ENCODE measurements around the gene CKMT2. TPM values are rescaled to one million over a fixed set of nuclear protein-coding genes. Genes with fewer than 3 reads are reported as not detected.

CKMT2 gene
- total and polyA plus RNA-seq, 2 experiments from 2014 or later: not detected

- TF ChIP-seq EZH2phosphoT487 (IDR thresholded peaks at IDR 0.05; ENCODE audit: insufficient read depth, low read depth): no peak
- no peak for TF ChIP-seq EZH2 (IDR thresholded peaks at IDR 0.05; ENCODE audit: insufficient read depth, poor library complexity, severe bottlenecking)
- Histone ChIP-seq H3K9me3 (ENCODE audit: low read depth) (no peaks in the 10 kb centered on the region), H3K27ac (no peak overlapping the region), H3F3A (ENCODE audit: insufficient read depth) (0 out of 2 replicates have a peak, but pooled peaks cover 3% of the 10 kb centered on the region), H3K4me1 (ENCODE audit: insufficient read depth) (peaks cover 13% of the 10 kb centered on the region), H3K9me2 (ENCODE audit: insufficient read depth) (no peaks in the 10 kb centered on the region), H3K79me2 (ENCODE audit: insufficient read depth) (peaks cover 64% of the 10 kb centered on the region), H2AFZ (no peak overlapping the region), H4K20me1 (ENCODE audit: insufficient read depth) (no peaks in the 10 kb centered on the region), H3K36me3 (ENCODE audit: low read depth) (no peaks in the 10 kb centered on the region), H3K9ac (no peak overlapping the region), H3K4me2 (ENCODE audit: unreplicated experiment) (no peak overlapping the region), H3K4me3 (no peak overlapping the region), H3K27me3 (replicated peaks; ENCODE audit: insufficient read depth) (no peaks in the 10 kb centered on the region)
- 85% methylated on average over 4 of the region's 4 CpGs for WGBS, 2 experiments (ENCODE audit: low coverage in 1 of 2, low lambda C conversion rate in 2 of 2, missing lambda C conversion rate in 2 of 2)
- in situ Hi-C loops (cut with MboI): no loop called here
- no peak for DNase-seq
Observed at GRCh38 chr5:81297531-81297930, 64.4 kb downstream of the CKMT2 start.

- no peak for DNase-seq
- Histone ChIP-seq H3K4me1 (ENCODE audit: insufficient read depth) (peaks cover 30% of the 10 kb centered on the region), H3K4me3 (peak overlapping the region; percentile 92), H4K20me1 (ENCODE audit: insufficient read depth) (no peaks in the 10 kb centered on the region), H3K36me3 (ENCODE audit: low read depth) (peaks cover 5% of the 10 kb centered on the region; the same call in 1 of the 2 replicates), H3K9ac (peak overlapping the region; percentile 96), H3K79me2 (ENCODE audit: insufficient read depth) (peaks cover 69% of the 10 kb centered on the region), H3K9me2 (ENCODE audit: insufficient read depth) (no peaks in the 10 kb centered on the region), H2AFZ (peak overlapping the region; percentile 99), H3K9me3 (ENCODE audit: low read depth) (no peaks in the 10 kb centered on the region), H3F3A (ENCODE audit: insufficient read depth) (peaks cover 11% of the 10 kb centered on the region; the same call in 1 of the 2 replicates), H3K27me3 (replicated peaks; ENCODE audit: insufficient read depth) (no peaks in the 10 kb centered on the region), H3K4me2 (ENCODE audit: unreplicated experiment) (peak overlapping the region; percentile 97), H3K27ac (peak overlapping the region; percentile 86)
- TF ChIP-seq EZH2 (IDR thresholded peaks at IDR 0.05; ENCODE audit: insufficient read depth, poor library complexity, severe bottlenecking): no peak
- TF ChIP-seq EZH2phosphoT487 (IDR thresholded peaks at IDR 0.05; ENCODE audit: insufficient read depth, low read depth): no peak
- in situ Hi-C loops (cut with MboI): no loop called here
- 0% methylated on average over 2 of the region's 2 CpGs for WGBS, 2 experiments (ENCODE audit: low coverage in 1 of 2, low lambda C conversion rate in 2 of 2, missing lambda C conversion rate in 2 of 2)
Observed at GRCh38 chr5:81300921-81301270, 67.8 kb downstream of the CKMT2 start.

GRCh38 chr5:81301271-81302015 lies 68.3 kb downstream of the CKMT2 start, which contains the start of gene ZCCHC9:
Gene ZCCHC9, plus strand, starts transcription at chr5:81301587. Its CDS starts 3,171 bp downstream, at chr5:81304758.
- in situ Hi-C loops (cut with MboI): no loop called here
- peak within 1 kb of the TSS; percentile 99 for H2AFZ ChIP-seq
- no peaks in the 10 kb centered on the region for H4K20me1 ChIP-seq (ENCODE audit: insufficient read depth)
- 1% methylated on average over 47 to 51 of the region's 54 CpGs for WGBS, 2 experiments (ENCODE audit: low coverage in 1 of 2, low lambda C conversion rate in 2 of 2, missing lambda C conversion rate in 2 of 2)
- H3K9ac ChIP-seq: peak within 1 kb of the TSS; percentile 96
- peak within 1 kb of the TSS; percentile 86 for H3K27ac ChIP-seq
- TF ChIP-seq EZH2phosphoT487 (IDR thresholded peaks at IDR 0.05; ENCODE audit: insufficient read depth, low read depth) (no peak), EZH2 (IDR thresholded peaks at IDR 0.05; ENCODE audit: insufficient read depth, poor library complexity, severe bottlenecking) (no peak)
- no peaks in the 10 kb centered on the region for H3K9me3 ChIP-seq (ENCODE audit: low read depth)
- no peaks in the 10 kb centered on the region for H3K9me2 ChIP-seq (ENCODE audit: insufficient read depth)
- peak within 1 kb of the TSS; percentile 97 for H3K4me2 ChIP-seq (ENCODE audit: unreplicated experiment)
- peak; percentile 99 for DNase-seq
- peaks cover 30% of the 10 kb centered on the region for H3K4me1 ChIP-seq (ENCODE audit: insufficient read depth)
- peaks cover 11% of the 10 kb centered on the region; the same call in 1 of the 2 replicates for H3F3A ChIP-seq (ENCODE audit: insufficient read depth)
- H3K79me2 ChIP-seq (ENCODE audit: insufficient read depth): peaks cover 75% of the 10 kb centered on the region
- H3K4me3 ChIP-seq: peak within 1 kb of the TSS; percentile 92
- H3K27me3 ChIP-seq (replicated peaks; ENCODE audit: insufficient read depth): no peaks in the 10 kb centered on the region
- peaks cover 5% of the 10 kb centered on the region; the same call in 1 of the 2 replicates for H3K36me3 ChIP-seq (ENCODE audit: low read depth)

- Histone ChIP-seq H3K4me3 (peak overlapping the region; percentile 92), H3K9ac (peak overlapping the region; percentile 96), H3K4me2 (ENCODE audit: unreplicated experiment) (peak overlapping the region; percentile 93), H4K20me1 (ENCODE audit: insufficient read depth) (no peaks in the 10 kb centered on the region), H3K36me3 (ENCODE audit: low read depth) (peaks cover 5% of the 10 kb centered on the region; the same call in 1 of the 2 replicates), H3K4me1 (ENCODE audit: insufficient read depth) (peaks cover 30% of the 10 kb centered on the region), H3K27me3 (replicated peaks; ENCODE audit: insufficient read depth) (no peaks in the 10 kb centered on the region), H2AFZ (peak overlapping the region; percentile 99; the same call in 1 of the 2 replicates), H3K79me2 (ENCODE audit: insufficient read depth) (peaks cover 86% of the 10 kb centered on the region), H3F3A (ENCODE audit: insufficient read depth) (peaks cover 11% of the 10 kb centered on the region; the same call in 1 of the 2 replicates), H3K27ac (peak overlapping the region; percentile 86), H3K9me3 (ENCODE audit: low read depth) (no peaks in the 10 kb centered on the region), H3K9me2 (ENCODE audit: insufficient read depth) (no peaks in the 10 kb centered on the region)
- in situ Hi-C loops (cut with MboI): no loop called here
- TF ChIP-seq EZH2phosphoT487 (IDR thresholded peaks at IDR 0.05; ENCODE audit: insufficient read depth, low read depth): no peak
- TF ChIP-seq EZH2 (IDR thresholded peaks at IDR 0.05; ENCODE audit: insufficient read depth, poor library complexity, severe bottlenecking): no peak
- peak; percentile 18 for DNase-seq
- WGBS, 2 experiments (ENCODE audit: low coverage in 1 of 2, low lambda C conversion rate in 2 of 2, missing lambda C conversion rate in 2 of 2): 84 to 92% methylated on average over 5 of the region's 5 CpGs
Observed at GRCh38 chr5:81302596-81302995, 69.5 kb downstream of the CKMT2 start.

All from GM23248 (cell line).